ENCODE measurements around the gene PCDHB4. TPM values are rescaled to one million over a fixed set of nuclear protein-coding genes. Genes with fewer than 3 reads are reported as not detected.

Gene PCDHB4
- total and polyA plus RNA-seq, 2 of the 4 experiments (the other 2 are of a cell fraction) = 0.03 TPM; not detected in 1

DNA sequence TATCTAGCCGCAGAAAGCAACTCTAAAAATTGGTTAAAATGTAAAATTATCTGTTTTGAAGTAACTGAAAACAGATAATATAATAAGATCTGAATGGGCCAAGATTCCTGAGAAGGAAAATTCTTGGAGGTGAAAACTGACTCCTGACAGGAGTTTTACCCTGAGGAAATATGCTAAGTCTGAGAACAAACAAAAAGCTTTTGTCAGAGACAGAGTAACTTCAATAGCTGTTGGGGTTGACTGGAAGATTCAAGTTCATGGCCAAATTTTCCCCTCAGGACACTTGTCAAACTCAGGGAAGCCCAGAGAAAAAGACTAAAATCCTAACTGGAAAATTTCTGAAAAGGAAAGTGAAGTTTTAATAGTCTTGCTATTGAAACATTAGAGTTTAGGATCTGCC is 5.7 kb downstream of the PCDHB4 start:
- Histone ChIP-seq H2BK20ac (ENCODE audit: low read depth, low read length) (no peak overlapping the region), H3K27me3 (ENCODE audit: control insufficient read depth, insufficient read depth, low read length) (no peaks in the 10 kb centered on the region), H3K9ac (ENCODE audit: low read depth, low read length) (no peak overlapping the region), H4K8ac (ENCODE audit: low read depth in 2 of 2, low read length in 2 of 2) (no peak overlapping the region), H3K14ac (replicated peaks; ENCODE audit: low read depth, low read length) (no peak overlapping the region), H3K4ac (ENCODE audit: low read depth, low read length) (no peak overlapping the region), H4K20me1 (ENCODE audit: insufficient read depth, low read length) (no peaks in the 10 kb centered on the region), H4K5ac (ENCODE audit: low read depth, low read length) (no peak overlapping the region), H3K18ac (ENCODE audit: low read depth, low read length) (no peak overlapping the region), H3K4me3 (ENCODE audit: insufficient read depth, low read depth, low read length) (no peak overlapping the region), H3K9me3 (ENCODE audit: control insufficient read depth, insufficient read depth, low read length) (peaks cover 7% of the 10 kb centered on the region; the same call in 1 of the 2 replicates), H2BK5ac (ENCODE audit: low read depth, low read length, poor library complexity, severe bottlenecking) (no peak overlapping the region), H3K4me1 (ENCODE audit: control insufficient read depth, insufficient read depth, low read length) (no peaks in the 10 kb centered on the region), H3K36me3 (ENCODE audit: control insufficient read depth, insufficient read depth, low read length) (no peaks in the 10 kb centered on the region), H3K79me1 (ENCODE audit: low read depth in 1 of 2, low read length in 2 of 2) (no peaks in the 10 kb centered on the region), H2BK15ac (ENCODE audit: low read depth, low read length) (no peak overlapping the region), H3K4me2 (ENCODE audit: low read depth, low read length) (no peak overlapping the region), H3K27ac (ENCODE audit: insufficient read depth, low read length) (no peak overlapping the region), H3K56ac (ENCODE audit: extremely low read depth, insufficient read depth, low read length) (no peak overlapping the region), H2BK120ac (ENCODE audit: low read depth, low read length) (no peak overlapping the region), H2AK9ac (replicated peaks; ENCODE audit: low read depth, low read length, poor library complexity) (no peak overlapping the region), H3K9me1 (ENCODE audit: insufficient read depth, low read length) (no peaks in the 10 kb centered on the region), H3K23ac (ENCODE audit: low read depth, low read length) (no peak overlapping the region), H2AFZ (replicated peaks; ENCODE audit: low read length, poor library complexity) (no peak overlapping the region), H2AK5ac (ENCODE audit: low read depth, low read length) (no peak overlapping the region), H4K91ac (ENCODE audit: insufficient read depth, low read depth, low read length) (no peak overlapping the region)
- no CpG with 5 or more reads among the region's 1 CpG for WGBS, 2 experiments (ENCODE audit: extremely low coverage in 2 of 2, insufficient read length in 1 of 2)
- BruUV-seq (replicated peaks) = no TSS peak
- ChIA-PET CTCF (interaction anchor here (0.5 kb wide), 1 partner anchor 104 kb away, joined by 4 read pairs; no protein-coding TSS in a partner anchor), POLR2A (ENCODE audit: unreplicated experiment) (no interaction called here)
- DNase-seq (no peak), ATAC-seq (ENCODE audit: low read depth) (no peak)
- intact Hi-C loops (cut with micrococcal nuclease) = no loop called here
- TF ChIP-seq RCOR1 (IDR thresholded peaks at IDR 0.05; ENCODE audit: insufficient replicate concordance, low read length) (no peak), SMC3 (IDR thresholded peaks at IDR 0.05; ENCODE audit: low read depth, low read length) (no peak), BHLHE40 (IDR thresholded peaks at IDR 0.05; ENCODE audit: low read depth, low read length) (no peak), MAZ (IDR thresholded peaks at IDR 0.05; ENCODE audit: borderline replicate concordance, low read depth, low read length) (no peak), MAFK (IDR thresholded peaks at IDR 0.05; ENCODE audit: low read depth, low read length) (no peak), CTCF (conservative IDR thresholded peaks at IDR 0.05; ENCODE audit: low read depth, low read length) (no peak), CEBPB (IDR thresholded peaks at IDR 0.05; ENCODE audit: low read depth, low read length) (no peak), CHD1 (IDR thresholded peaks at IDR 0.05; ENCODE audit: low read depth, low read length) (no peak), USF2 (IDR thresholded peaks at IDR 0.05; ENCODE audit: low read depth, low read length) (no peak), POLR2A (IDR thresholded peaks at IDR 0.05; ENCODE audit: low read depth, low read length) (no peak), NFE2L2 (IDR thresholded peaks at IDR 0.05; ENCODE audit: low read depth, low read length) (no peak)
- TF ChIP-seq, protein P1, sequence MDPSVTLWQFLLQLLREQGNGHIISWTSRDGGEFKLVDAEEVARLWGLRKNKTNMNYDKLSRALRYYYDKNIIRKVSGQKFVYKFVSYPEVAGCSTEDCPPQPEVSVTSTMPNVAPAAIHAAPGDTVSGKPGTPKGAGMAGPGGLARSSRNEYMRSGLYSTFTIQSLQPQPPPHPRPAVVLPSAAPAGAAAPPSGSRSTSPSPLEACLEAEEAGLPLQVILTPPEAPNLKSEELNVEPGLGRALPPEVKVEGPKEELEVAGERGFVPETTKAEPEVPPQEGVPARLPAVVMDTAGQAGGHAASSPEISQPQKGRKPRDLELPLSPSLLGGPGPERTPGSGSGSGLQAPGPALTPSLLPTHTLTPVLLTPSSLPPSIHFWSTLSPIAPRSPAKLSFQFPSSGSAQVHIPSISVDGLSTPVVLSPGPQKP (IDR thresholded peaks at IDR 0.05; ENCODE audit: borderline replicate concordance, low read depth, low read length) = no peak
- in situ Hi-C loops (cut with MboI; ENCODE audit: low sequenced_read_pairs) = no loop called here
- dilution Hi-C loops (cut with HindIII; ENCODE audit: low sequenced_read_pairs, unreplicated experiment) = no loop called here
